Measurements from ENCODE around the gene E2F3. TPM values are rescaled to one million over a fixed set of nuclear protein-coding genes. Genes with fewer than 3 reads are reported as not detected.

Gene E2F3
- total RNA-seq, 6 experiments from 2014 or later, result 1.1 to 6.3 (median 4.1) TPM

DNA sequence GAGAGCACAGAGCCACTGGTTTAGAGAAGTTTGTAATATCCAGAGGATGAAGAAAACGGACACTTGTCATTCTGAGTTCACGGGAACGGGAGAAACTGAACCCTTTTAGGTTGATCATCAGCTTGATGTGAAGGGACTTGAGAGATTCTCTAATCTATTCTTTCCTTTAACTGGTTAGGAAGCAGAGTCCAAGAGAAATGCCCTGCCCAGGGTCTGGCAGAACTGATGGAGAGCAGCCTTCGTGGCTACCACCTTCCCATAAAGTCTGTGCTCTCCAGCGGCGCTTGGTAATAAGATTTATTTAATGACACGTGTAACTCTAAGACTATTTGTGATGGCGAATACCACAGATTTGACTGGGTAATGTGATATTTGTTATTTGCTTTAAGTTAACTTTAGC is 36.0 kb downstream of the E2F3 start:
- H3K36me3 ChIP-seq, result no peaks in the 10 kb centered on the region
- H3K27ac ChIP-seq, result no peak overlapping the region
- peaks cover 0 to 12% (median 3%) of the 10 kb centered on the region in 4 donors for H3K4me1 ChIP-seq
- 96% methylated on average over 8 of the region's 8 CpGs for WGBS (ENCODE audit: insufficient coverage, low coverage, low lambda C conversion rate, missing lambda C conversion rate)
- TF ChIP-seq, protein P1, sequence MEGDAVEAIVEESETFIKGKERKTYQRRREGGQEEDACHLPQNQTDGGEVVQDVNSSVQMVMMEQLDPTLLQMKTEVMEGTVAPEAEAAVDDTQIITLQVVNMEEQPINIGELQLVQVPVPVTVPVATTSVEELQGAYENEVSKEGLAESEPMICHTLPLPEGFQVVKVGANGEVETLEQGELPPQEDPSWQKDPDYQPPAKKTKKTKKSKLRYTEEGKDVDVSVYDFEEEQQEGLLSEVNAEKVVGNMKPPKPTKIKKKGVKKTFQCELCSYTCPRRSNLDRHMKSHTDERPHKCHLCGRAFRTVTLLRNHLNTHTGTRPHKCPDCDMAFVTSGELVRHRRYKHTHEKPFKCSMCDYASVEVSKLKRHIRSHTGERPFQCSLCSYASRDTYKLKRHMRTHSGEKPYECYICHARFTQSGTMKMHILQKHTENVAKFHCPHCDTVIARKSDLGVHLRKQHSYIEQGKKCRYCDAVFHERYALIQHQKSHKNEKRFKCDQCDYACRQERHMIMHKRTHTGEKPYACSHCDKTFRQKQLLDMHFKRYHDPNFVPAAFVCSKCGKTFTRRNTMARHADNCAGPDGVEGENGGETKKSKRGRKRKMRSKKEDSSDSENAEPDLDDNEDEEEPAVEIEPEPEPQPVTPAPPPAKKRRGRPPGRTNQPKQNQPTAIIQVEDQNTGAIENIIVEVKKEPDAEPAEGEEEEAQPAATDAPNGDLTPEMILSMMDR (IDR thresholded peaks at IDR 0.05), result no peak
- no peak for TF ChIP-seq POLR2A (IDR thresholded peaks at IDR 0.05)
- no peaks in the 10 kb centered on the region for H3K27me3 ChIP-seq
- DNase-seq (no peak), ATAC-seq (no peak)
- H3K4me3 ChIP-seq, result no peak overlapping the region
- intact Hi-C loops (cut with DNase I), result no loop called here
- H3K9me3 ChIP-seq, result no peaks in the 10 kb centered on the region

DNA sequence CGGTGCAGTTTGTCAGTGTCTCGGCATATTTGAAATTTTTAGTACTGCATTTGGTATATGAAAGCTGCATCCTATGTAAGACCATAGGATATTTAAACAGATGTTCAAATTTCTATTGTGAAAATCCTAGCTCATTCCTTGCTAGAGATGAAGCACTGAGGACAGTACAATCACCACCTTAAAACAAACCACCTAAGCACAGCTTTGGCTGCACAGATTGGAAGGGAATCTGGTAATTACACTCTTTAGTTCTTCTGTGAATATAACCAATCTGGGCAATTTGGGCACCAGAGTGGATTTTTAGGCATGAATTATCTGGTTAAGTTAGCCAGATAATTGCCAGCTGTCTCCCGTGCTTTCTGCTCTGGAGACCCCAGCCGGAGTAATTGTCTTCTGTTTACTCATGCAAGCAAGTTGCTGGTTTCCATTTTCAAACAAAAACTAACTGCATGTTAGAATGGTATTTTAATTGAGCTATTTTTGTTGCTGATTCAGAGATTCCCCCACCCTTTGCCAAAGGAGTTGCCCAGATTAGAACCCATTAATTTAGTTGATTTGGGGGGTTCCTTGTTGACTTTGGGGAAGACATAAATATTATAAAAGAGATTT is 36.9 kb downstream of the E2F3 start:
- Histone ChIP-seq H3K27ac (no peak overlapping the region), H3K4me1 (peaks cover 0 to 18% (median 7%) of the 10 kb centered on the region in 4 donors), H3K9me3 (no peaks in the 10 kb centered on the region), H3K36me3 (no peaks in the 10 kb centered on the region), H3K4me3 (no peak overlapping the region), H3K27me3 (no peaks in the 10 kb centered on the region)
- TF ChIP-seq, protein P1 (IDR thresholded peaks at IDR 0.05), result no peak
- TF ChIP-seq POLR2A (IDR thresholded peaks at IDR 0.05), result no peak
- intact Hi-C loops (cut with DNase I), result no loop called here
- 90% methylated on average over 4 of the region's 4 CpGs for WGBS (ENCODE audit: insufficient coverage, low coverage, low lambda C conversion rate, missing lambda C conversion rate)
- DNase-seq (no peak), ATAC-seq (no peak)

DNA sequence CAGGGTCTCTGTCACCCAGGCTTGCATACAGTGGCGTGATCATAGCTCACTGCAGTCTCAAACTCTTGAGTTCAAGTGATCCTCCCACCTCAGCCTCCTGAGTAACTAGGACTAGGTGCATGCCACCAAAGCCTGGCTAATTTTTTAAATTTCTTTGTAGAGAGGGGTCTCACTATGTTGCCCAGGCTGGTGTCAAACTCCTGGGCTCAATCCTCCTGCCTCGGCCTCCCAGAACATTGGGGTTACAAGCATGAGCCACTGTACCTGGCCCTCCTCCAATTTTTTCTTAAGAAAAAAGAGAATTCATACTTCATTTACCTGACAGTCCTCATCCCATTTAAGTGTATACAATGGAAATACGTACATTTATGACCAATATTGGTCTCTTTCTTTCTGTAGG is 37.9 kb downstream of the E2F3 start:
- Histone ChIP-seq H3K4me3 (no peak overlapping the region), H3K9me3 (no peaks in the 10 kb centered on the region), H3K27ac (no peak overlapping the region), H3K4me1 (peaks cover 0 to 18% (median 7%) of the 10 kb centered on the region in 4 donors), H3K27me3 (no peaks in the 10 kb centered on the region), H3K36me3 (no peaks in the 10 kb centered on the region)
- no peak for ATAC-seq
- TF ChIP-seq, protein P1 (IDR thresholded peaks at IDR 0.05), result no peak
- WGBS (ENCODE audit: insufficient coverage, low coverage, low lambda C conversion rate, missing lambda C conversion rate), result 94% methylated on average over 3 of the region's 3 CpGs
- no peak for DNase-seq
- intact Hi-C loops (cut with DNase I), result no loop called here

DNA sequence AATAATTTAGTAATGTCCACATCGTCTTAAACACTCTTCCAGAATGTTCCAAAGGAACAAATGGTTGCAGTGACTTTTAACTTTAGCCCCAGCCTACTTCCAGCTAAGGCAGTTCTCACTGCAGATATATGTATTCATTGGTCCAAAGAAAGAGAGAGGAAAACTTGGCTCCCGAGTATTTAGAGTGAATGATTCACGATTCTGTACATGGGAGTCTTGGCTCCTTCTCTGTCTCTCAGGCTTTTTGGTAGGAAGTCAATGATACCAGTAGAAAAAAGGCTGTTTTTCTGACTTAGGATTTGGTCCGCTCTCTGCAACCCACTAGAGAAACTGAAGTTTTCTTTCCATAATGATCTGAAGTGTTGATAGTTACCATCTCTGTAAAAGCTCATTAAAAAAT is 38.6 kb downstream of the E2F3 start:
- no peak for TF ChIP-seq POLR2A (IDR thresholded peaks at IDR 0.05)
- TF ChIP-seq, protein P1 (IDR thresholded peaks at IDR 0.05), result no peak
- H3K36me3 ChIP-seq, result no peaks in the 10 kb centered on the region
- no peak overlapping the region for H3K27ac ChIP-seq
- ATAC-seq (no peak), DNase-seq (no peak)
- H3K4me1 ChIP-seq, result peaks cover 0 to 18% (median 7%) of the 10 kb centered on the region in 4 donors
- H3K4me3 ChIP-seq, result no peak overlapping the region
- 84% methylated on average over 3 of the region's 4 CpGs for WGBS (ENCODE audit: insufficient coverage, low coverage, low lambda C conversion rate, missing lambda C conversion rate)
- intact Hi-C loops (cut with DNase I), result no loop called here
- no peaks in the 10 kb centered on the region for H3K27me3 ChIP-seq
- no peaks in the 10 kb centered on the region for H3K9me3 ChIP-seq

Data from right lobe of liver (tissue), 6 donors.